ENCODE measurements around the gene CTIF.

- TF ChIP-seq EP300 (IDR thresholded peaks at IDR 0.05), result no peak
- TF ChIP-seq POLR2A (IDR thresholded peaks at IDR 0.05), result no peak
- no peak for TF ChIP-seq CTCF (IDR thresholded peaks at IDR 0.05)
These were observed 6.9 kb upstream of the CTIF start for GRCh38 chr18:48531908-48532307.
